Measurements from ENCODE around the gene TIGD4.
A peak's percentile ranks its signal among the peaks of the same experiment; 100 is the strongest.
"Not testable (repeated sequence)": the region's sequence is repeated elsewhere in the genome, so short reads cannot be mapped to it uniquely, and the experiment has no call there.

Gene TIGD4

DNA sequence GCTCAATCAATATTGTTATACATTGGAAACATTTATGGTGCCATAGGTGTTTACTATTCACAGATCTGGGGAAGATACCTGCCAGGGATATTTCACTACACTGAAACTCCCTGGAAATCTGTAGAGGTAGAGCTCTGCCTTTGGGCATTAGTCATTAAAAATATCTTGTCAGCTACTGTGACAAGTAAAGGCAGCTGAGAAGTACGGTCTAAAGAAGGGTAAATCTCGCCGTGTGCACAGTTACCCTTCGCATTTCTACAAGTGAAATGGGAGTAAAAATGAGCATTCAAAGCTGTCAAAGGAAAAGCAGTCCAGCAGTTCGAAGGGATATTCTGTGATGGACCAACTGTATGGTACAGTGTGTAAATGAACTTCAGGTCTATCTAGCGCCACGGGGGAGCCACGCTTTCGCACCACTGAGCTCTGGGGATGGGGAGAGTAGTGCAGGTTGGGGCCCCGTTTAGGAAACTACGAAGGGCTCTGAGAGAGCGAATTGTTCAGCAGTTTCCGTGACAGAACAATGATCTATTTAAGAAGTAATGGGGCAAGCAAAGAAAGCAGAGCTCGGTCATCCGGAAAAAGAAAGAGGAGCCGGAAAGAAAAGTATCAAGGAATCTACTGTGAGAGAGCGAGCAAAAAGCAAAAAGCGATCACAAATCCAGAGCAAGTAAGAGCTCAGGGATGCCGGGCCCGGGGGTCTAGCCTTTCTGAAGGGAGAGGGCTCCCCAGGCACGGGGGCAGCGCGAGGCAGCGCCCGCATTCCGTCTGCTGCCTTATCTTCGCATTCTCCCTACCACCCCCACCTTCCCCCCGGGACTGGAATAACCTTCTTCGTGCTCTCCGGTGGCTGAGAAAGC lies 646 bp downstream of the TIGD4 start:
- no peak for DNase-seq

DNA sequence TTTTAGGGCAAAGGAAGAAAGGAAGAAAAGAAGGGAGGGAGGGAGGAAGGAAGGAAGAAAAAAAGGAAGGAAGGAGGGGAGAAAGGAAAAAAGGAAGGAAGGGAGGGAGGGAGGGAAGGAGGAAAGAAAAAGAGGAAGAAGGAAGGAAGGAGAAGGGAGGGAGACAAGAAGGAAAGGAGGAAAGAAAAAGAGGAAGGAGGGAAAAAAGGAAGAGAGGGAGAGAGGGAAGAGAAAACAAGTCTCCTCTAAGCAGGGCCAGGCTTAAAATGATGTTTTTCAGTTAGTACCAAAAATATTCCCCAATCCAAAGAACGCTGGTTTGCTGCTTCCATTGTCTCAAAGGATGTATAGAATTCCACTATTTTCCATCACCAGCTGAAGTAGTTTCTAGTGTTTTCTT lies 2.0 kb downstream of the TIGD4 start:
- DNase-seq, result no peak

- no peak for DNase-seq
Observed at GRCh38 chr4:152776352-152776751, 3.2 kb downstream of the TIGD4 start.

DNA sequence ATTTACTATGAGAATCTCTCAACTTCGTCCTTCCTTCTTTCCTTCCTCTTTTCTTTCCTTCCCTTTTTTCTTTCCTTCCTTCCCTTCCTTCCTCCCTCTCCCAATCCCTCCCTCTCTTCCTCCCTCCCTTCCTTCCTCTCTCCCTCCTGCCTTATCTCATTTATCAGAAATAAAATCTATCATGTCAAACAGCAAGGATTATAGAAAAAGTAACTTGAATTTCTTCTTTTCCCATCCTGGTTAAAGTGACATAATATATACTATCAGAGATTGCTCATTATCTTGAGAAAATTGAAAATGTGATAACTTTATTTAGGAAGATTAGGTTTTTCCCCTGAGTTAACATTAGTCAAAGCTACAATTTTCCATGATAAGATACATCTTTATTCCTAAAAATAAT lies 5.6 kb downstream of the TIGD4 start:
- DNase-seq, result no peak

DNA sequence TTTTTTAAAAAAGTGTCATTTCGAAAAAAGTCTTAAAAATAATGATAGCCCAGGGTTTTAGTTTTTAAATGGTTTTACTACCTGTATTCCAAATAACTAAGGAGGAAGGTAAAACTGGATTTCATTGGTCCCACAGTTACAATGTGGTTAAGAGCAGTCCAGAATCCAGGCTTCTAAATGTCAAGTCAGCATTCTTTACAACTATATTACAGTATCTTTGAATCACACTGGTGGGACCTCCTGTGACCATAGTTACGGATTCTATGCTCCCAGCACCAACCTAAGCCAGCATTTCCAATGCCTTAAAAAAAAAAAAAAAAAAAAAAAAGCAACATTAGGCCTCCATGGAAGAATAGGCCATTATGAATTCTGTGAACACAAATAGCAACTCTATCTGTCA lies 6.2 kb downstream of the TIGD4 start:
- DNase-seq, result no peak

DNA sequence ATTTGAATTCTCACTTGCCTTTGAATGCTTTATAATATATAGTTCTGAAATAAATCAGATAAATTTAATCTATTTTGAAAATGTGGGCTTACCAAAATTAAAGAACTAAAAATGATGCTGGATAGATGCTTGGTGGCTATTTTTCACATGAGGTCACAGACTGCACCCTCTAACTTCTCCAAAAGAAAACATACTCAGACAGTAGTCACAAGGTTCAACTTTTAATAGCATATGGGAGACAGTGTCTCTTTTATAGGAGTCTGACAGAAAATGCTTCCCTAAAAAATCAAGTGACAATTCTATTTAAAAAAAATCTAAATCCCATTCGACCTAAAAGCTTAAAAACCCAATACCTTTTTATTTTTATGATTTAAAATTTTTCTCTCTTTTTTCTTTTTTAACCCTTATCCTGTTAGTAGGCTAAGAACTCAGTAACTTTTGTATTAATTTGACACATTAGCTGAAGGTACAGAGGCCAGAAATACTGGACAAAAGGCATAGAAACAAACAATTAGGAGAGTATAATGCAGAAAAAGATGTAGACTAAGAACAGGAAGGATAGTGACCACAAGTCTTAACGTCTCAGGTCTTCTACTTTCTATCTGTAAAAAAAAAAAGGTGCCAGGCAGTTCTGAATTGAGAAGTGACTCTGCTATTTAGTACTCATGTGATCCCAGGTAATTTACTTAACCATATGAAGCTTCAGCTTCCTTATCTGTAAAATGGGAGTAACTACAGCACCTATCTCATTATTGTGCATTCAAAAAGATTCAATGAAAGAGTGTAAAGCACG lies 7.6 kb downstream of the TIGD4 start:
- no peak for DNase-seq

GRCh38 chr4:152765069-152765737 lies 14.3 kb downstream of the TIGD4 start:
- not testable (repeated sequence) for DNase-seq

- DNase-seq, result no peak
Observed at GRCh38 chr4:152763796-152764195, 15.7 kb downstream of the TIGD4 start.

- no peak for DNase-seq
Observed at GRCh38 chr4:152748619-152749018, 30.9 kb downstream of the TIGD4 start.

DNA sequence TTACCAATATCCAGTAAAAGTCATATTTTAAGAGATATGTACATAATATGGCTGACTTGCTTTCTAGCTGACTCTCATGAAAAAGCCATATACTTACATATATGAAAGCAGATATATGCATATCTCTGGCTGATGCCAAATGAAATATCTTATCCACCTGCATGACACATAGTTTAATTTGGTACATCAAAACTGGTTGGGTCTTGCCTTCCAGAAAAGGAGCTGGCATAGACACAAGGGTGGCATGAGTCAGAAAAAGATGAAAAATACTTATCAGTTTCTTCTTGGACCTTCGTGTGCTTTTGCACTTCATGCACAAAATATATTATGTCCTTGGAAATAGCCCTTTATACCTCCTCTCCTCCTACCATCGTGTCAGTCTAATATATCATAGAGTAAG lies 32.1 kb downstream of the TIGD4 start:
- no peak for DNase-seq

DNA sequence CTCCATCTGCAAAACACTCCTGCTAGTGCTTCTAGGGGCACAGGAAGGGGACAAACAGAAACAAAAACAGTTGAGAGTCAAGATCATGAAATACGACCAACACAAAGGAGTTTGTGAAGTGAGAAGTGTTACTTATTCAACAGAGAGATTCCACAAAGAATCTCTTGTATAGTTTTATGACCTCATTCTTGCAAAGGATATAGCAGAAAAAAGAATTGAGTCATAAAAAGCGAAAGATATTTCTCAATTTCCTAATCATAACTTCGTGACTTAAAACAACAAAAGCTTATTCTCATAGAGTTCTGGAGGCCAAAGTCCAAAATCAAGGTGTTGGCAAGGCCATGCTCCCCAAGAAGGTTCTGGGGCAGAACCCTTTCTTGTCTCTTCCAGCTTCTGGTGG lies 40.7 kb downstream of the TIGD4 start:
- no peak for DNase-seq

GRCh38 chr4:152735906-152736305 lies 43.6 kb downstream of the TIGD4 start:
- DNase-seq, result peak; percentile 5

DNA sequence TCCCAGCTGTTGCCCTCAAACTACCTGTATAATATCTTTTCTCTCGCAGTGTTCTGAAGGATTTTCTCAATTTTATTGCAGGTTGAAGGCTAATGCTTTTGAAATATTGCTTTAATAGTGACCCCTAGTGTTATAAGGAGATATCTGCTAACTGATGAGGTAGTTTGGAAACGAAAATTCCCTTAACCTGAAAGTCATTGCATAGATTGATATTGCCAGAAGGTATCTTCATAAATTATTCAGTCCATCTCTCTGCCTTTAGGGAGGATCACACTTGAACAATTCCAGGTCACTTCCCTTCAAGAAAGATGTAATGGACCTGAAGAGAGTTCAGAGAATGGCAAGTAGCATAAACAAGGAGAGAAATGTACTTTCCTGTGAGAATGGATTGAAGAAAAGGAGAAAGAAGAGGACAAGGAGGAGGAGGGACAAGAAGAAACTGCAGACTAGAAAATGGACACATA lies 44.1 kb downstream of the TIGD4 start:
- peak; percentile 1 for DNase-seq

- DNase-seq, result no peak
Observed at GRCh38 chr4:152734699-152735050, 44.9 kb downstream of the TIGD4 start.

DNA sequence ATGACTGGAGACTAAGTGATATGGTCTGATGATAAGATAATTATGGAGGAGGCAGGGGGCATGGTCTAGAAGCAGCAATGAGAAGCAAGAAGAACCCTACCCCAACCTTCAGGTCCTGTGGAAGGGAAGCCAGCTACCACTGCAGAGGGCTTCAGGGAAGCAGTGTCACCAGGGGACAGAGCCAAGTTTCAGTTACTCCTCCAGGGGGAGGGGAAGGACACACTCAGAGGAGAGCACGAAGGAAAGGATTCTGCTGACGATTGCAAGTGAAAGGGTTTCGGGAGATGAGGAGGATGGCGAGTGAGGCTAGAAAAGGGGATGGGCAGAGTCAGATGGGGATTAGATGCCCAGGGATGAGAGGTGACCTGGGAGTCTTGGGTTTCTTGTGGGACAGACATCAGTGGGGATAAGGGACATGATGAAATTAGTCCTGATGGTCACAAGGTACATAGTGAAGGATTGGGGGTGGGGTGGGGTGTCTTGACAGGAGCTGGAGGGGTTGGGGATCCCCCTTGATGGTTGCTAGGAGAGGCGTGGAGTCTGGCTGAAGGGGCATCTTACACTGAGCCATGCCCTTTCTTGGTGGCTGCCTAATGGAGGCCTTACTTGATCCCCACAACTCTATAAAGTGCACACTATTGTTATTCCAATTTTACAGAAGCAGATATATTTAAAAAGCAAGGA lies 45.4 kb downstream of the TIGD4 start:
- no peak for DNase-seq

DNA sequence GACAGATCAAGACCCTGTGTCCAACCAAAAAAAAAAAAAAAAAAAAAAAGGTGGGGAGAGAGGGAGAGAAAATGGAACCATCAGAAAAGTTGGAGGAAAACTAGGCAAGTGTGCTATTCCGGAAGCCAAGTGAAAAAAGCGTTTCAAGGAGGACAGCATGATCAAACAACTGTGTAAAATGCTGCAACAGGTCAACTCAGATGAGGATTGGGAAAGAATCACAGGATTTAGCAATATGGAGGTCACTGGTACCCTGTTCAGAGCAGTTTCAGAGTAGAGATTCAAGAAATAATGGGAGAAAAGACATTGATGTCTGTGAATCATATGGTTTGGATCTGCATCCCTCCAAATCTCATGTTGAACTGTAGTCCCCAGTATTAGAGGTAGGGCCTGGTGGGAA lies 47.5 kb downstream of the TIGD4 start:
- DNase-seq, result no peak

GRCh38 chr4:152729466-152729865 lies 50.1 kb downstream of the TIGD4 start:
- no peak for DNase-seq

DNA sequence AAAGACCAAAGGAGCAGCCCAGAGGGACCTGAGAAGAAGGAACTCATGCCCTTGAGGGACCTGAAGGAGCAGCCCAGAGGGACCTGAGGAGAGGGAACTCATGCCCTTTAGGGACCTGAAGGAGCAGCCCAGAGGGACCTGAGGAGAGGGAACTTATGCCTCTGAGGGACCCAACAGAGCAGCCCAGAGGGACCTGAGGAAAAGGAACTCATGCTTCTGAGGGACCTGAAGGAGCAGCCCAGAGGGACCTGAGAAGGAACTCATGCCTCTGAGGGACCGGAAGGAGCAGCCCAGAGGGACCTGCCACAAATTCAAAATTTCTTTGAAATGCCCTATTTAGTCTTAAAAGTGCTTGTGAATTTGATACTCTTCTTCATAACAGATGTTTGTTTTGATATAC lies 51.2 kb downstream of the TIGD4 start:
- DNase-seq, result no peak

- DNase-seq, result no peak
Observed at GRCh38 chr4:152727784-152728183, 51.7 kb downstream of the TIGD4 start.

DNA sequence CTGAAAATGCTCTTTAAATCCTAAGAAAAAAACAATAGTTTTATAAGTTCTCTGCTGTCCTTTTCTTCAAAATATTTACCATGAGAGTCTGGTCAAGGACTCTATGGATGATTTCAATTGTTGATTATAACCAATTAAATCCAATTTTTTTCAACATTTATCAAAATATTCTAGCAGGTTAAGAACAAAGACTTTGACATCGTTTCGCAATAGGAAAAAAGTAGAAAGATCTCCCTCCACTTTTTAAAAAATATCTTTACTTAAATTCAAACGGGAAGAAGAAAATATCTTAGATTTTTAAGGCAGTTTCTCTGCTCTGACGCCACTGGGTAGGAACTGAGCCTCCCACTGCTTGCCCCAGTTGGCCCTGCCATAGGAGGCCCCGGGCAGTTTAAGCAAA lies 55.0 kb downstream of the TIGD4 start:
- DNase-seq, result no peak

GRCh38 chr4:152723236-152723635 lies 56.3 kb downstream of the TIGD4 start:
- DNase-seq, result no peak

DNA sequence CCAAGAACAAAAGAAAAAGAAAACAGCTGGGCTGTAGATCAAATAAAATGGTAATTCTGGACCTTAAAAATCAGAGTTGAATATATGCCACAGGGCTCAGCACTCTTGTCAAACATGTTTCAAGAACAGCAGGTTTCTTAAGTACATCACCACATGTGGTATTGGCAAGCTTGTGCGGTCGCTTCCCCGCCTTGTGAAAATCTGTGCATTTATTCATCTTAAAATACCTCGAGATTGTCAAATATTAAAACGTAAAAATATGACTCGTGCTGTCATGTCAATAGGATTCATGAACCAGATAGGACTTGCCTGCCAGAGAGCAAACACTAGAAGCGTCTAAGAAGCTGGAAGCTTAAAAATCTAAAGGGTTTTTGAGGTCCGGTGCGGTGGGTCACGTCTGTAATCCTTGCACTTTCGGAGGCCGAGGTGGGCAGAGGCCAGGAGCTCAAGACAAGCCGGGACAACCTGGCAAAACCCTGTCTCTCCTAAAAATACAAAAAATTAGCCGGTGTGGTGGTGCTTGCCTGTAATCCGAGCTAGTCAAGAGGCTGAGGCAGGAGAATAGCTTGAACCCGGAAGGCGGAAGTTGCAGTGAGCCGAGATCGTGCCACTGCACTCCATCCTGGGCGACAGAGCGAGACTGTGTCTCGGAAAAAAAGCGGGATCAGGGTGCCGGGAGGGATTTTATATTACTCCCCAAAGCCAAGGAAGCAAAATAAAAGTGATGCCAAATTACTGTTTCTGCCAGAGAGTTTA lies 59.6 kb downstream of the TIGD4 start:
- DNase-seq, result peak; percentile 44
